PC-3 (cell line): ENCODE measurements around the gene SETD1B. TPM values are rescaled to one million over a fixed set of nuclear protein-coding genes. Genes with fewer than 3 reads are reported as not detected.

ENCODE experiments used
- ATAC-seq: fragments of 200-7000 bp; cut with Tn5 transposase; 2 replicates; pipeline ENCODE4 v1.9.1; 2020; ENCODE audit warnings: mild to moderate bottlenecking, moderate library complexity
- BruUV-seq: library from RNA; stranded (reverse); fragments of 400-500 nt; replicated peaks from 2 replicates; lab custom pipeline; 2021; lab: Mats Ljungman, UMichigan
- CTCF ChIA-PET: fragments of 300-600 bp; sonication (Branson Sonifier 250); formaldehyde crosslinking; loops from one replicate; lab custom pipeline; 2022; ENCODE audit warnings: antibody characterized with exemption; lab: Charles Lee
- POLR2A ChIA-PET: fragments of 300-600 bp; sonication (Branson Sonifier 250); formaldehyde crosslinking; loops from one replicate; lab custom pipeline; 2022; ENCODE audit warnings: antibody characterized with exemption; ENCODE audit not compliant: unreplicated experiment; lab: Charles Lee
- DNase-seq: peaks from one replicate; pipeline ENCODE4 v3.0.0-alpha.2; 2015
- H2AFZ ChIP-seq: fragments of 300-600 bp; sonication (generic); 2 replicates; pipeline ENCODE4 v1.6.0; 2016; ENCODE audit warnings: antibody characterized with exemption, low read length
- H3F3A ChIP-seq: fragments of 300-600 bp; sonication (generic); one replicate; pipeline ENCODE4 v1.6.0; 2017; ENCODE audit warnings: antibody characterized with exemption, low read length, control low read depth, mild to moderate bottlenecking; ENCODE audit not compliant: unreplicated experiment
- H3K27ac ChIP-seq: fragments of 300-600 bp; sonication (generic); 2 replicates; pipeline ENCODE4 v1.5.1; 2016; ENCODE audit warnings: mild to moderate bottlenecking, low read length
- H3K27me3 ChIP-seq: fragments of 300-600 bp; sonication (generic); 2 replicates; pipeline ENCODE4 v1.6.1; 2016; ENCODE audit warnings: low read length, mixed read lengths
- H3K36me3 ChIP-seq: fragments of 300-600 bp; sonication (generic); 2 replicates; pipeline ENCODE4 v1.6.1; 2016; ENCODE audit warnings: low read depth, mixed run types, low read length, mixed read lengths
- H3K4me1 ChIP-seq: fragments of 300-600 bp; sonication (generic); 2 replicates; pipeline ENCODE4 v1.5.1; 2016; ENCODE audit warnings: low read length; ENCODE audit not compliant: insufficient read depth
- H3K4me2 ChIP-seq: fragments of 300-600 bp; sonication (generic); 2 replicates; pipeline ENCODE4 v1.6.0; 2016; ENCODE audit warnings: low read length
- H3K4me3 ChIP-seq: fragments of 300-600 bp; sonication (generic); 2 replicates; pipeline ENCODE4 v1.5.1; 2016; ENCODE audit warnings: mild to moderate bottlenecking, low read length, mixed read lengths
- H3K79me2 ChIP-seq: fragments of 300-600 bp; sonication (generic); 2 replicates; pipeline ENCODE4 v1.6.1; 2017; ENCODE audit warnings: low read length, mixed read lengths
- H3K9ac ChIP-seq: fragments of 300-600 bp; sonication (generic); 2 replicates; pipeline ENCODE4 v1.6.0; 2016; ENCODE audit warnings: mild to moderate bottlenecking, low read length
- H3K9me2 ChIP-seq: fragments of 300-600 bp; sonication (generic); replicated peaks from 2 replicates; pipeline ENCODE4 v1.6.1; 2016; ENCODE audit warnings: mixed run types, low read length, mixed read lengths
- H3K9me3 ChIP-seq: fragments of 300-600 bp; sonication (generic); 2 replicates; pipeline ENCODE4 v1.6.1; 2016; ENCODE audit warnings: low read length, mixed read lengths
- H4K20me1 ChIP-seq: fragments of 300-600 bp; sonication (generic); 2 replicates; pipeline ENCODE4 v1.6.1; 2016; ENCODE audit warnings: low read length, mixed read lengths
- CTCF ChIP-seq: fragments of 300-600 bp; sonication (generic); conservative IDR thresholded peaks from 2 replicates; pipeline ENCODE4 v1.5.1; 2017; ENCODE audit warnings: antibody characterized with exemption, low read depth, mild to moderate bottlenecking, low read length
- EZH2 ChIP-seq: fragments of 300-600 bp; sonication (generic); IDR thresholded peaks from one replicate; pipeline ENCODE4 v1.6.1; 2017; ENCODE audit warnings: antibody characterized with exemption, mild to moderate bottlenecking, low read length; ENCODE audit not compliant: unreplicated experiment
- EZH2phosphoT487 ChIP-seq: fragments of 300-600 bp; sonication (generic); IDR thresholded peaks from 2 replicates; pipeline ENCODE4 v1.6.1; 2018; ENCODE audit warnings: mild to moderate bottlenecking, antibody characterized with exemption, low read length, borderline replicate concordance
- intact Hi-C: fragments of 100-400 bp; cut with micrococcal nuclease; formaldehyde crosslinking; loops from 2 replicates; pipeline ENCODE4 v1.9.0; 2023
- total RNA-seq: library from RNA; depleted of rRNA; stranded (reverse); fragments of >200 nt; gene quantifications from 2 replicates; pipeline ENCODE4 v1.2.3, GENCODE V29; 2014

Gene SETD1B
- total RNA-seq, 1 experiment from 2014 or later, result 7.5 TPM

- peak overlapping the region; percentile 99 for H3K27ac ChIP-seq
- H3K79me2 ChIP-seq, result peaks cover 67% of the 10 kb centered on the region
- no peaks in the 10 kb centered on the region for H3K27me3 ChIP-seq
- no peaks in the 10 kb centered on the region for H3F3A ChIP-seq
- H3K9me2 ChIP-seq, result no peaks in the 10 kb centered on the region
- no peaks in the 10 kb centered on the region for H4K20me1 ChIP-seq
- DNase-seq (no peak), ATAC-seq (no peak)
- BruUV-seq, result no TSS peak
- TF ChIP-seq EZH2phosphoT487, result no peak
- no peak for TF ChIP-seq CTCF
- no peak for TF ChIP-seq EZH2
- H3K4me3 ChIP-seq, result peak overlapping the region; percentile 67
- H3K4me2 ChIP-seq, result peak overlapping the region; percentile 93
- no peak overlapping the region for H2AFZ ChIP-seq
- POLR2A ChIA-PET, result no interaction called here
- H3K9ac ChIP-seq, result peak overlapping the region; percentile 58
- CTCF ChIA-PET, result interaction anchor here (1.0 kb wide), 1 partner anchor 13 kb away, joined by 6 read pairs; no protein-coding TSS in a partner anchor
- H3K9me3 ChIP-seq, result no peaks in the 10 kb centered on the region
- intact Hi-C loops, result loop anchor here (10.0 kb wide), 1 partner anchor 226 kb away; the partner anchor contains the start of gene BCL7A
- no peaks in the 10 kb centered on the region for H3K36me3 ChIP-seq
- peaks cover 68% of the 10 kb centered on the region for H3K4me1 ChIP-seq
These were observed 5.0 kb upstream of the SETD1B start for GRCh38 chr12:121798787-121799155.

- Histone ChIP-seq H3K9me3 (no peaks in the 10 kb centered on the region), H3K4me3 (peak overlapping the region; percentile 67), H4K20me1 (no peaks in the 10 kb centered on the region), H3K4me2 (peak overlapping the region; percentile 93), H3K36me3 (no peaks in the 10 kb centered on the region), H3K27ac (peak overlapping the region; percentile 99), H2AFZ (no peak overlapping the region), H3K9me2 (no peaks in the 10 kb centered on the region), H3F3A (no peaks in the 10 kb centered on the region), H3K79me2 (peaks cover 65% of the 10 kb centered on the region), H3K27me3 (no peaks in the 10 kb centered on the region), H3K9ac (peak overlapping the region; percentile 99), H3K4me1 (peaks cover 67% of the 10 kb centered on the region)
- DNase-seq, result peak; percentile 84
- peak; percentile 6 for ATAC-seq
- POLR2A ChIA-PET, result interaction anchor here (0.5 kb wide), 1 partner anchor 113 kb away, joined by 3 read pairs; no protein-coding TSS in a partner anchor
- intact Hi-C loops, result loop anchor here (10.0 kb wide), 1 partner anchor 226 kb away; the partner anchor contains the start of gene BCL7A
- no TSS peak for BruUV-seq
- CTCF ChIA-PET, result no interaction called here
- no peak for TF ChIP-seq EZH2phosphoT487
- TF ChIP-seq EZH2, result no peak
- TF ChIP-seq CTCF, result no peak
These were observed 4.5 kb upstream of the SETD1B start for GRCh38 chr12:121799156-121799841.
